ENCODE measurements around the gene C6orf58. TPM values are rescaled to one million over a fixed set of nuclear protein-coding genes. Genes with fewer than 3 reads are reported as not detected.

The C6orf58 gene
- total RNA-seq (under 1 TPM in 1 of 9 donors, not detected in 8; 0.22 TPM), polyA plus RNA-seq (not detected)
- long read RNA-seq, donor 1 = 0 reads
- long read RNA-seq, donor 2 = 0 reads
- long read RNA-seq, donor 3 = 0 reads
- long read RNA-seq, donor 4, partial matches to known transcripts = 0 of 1 reads
- long read RNA-seq, donor 4, other reads (novel, unspliced or antisense) = 1 of 1 reads
- long read RNA-seq, donor 5 = 0 reads
- long read RNA-seq, donor 6 = 0 reads
- long read RNA-seq, donor 7 = 0 reads
- long read RNA-seq, donor 8 = 0 reads
- long read RNA-seq, donor 9 = 0 reads
- long read RNA-seq, donor 10 = 0 reads

- TF ChIP-seq, protein P1, sequence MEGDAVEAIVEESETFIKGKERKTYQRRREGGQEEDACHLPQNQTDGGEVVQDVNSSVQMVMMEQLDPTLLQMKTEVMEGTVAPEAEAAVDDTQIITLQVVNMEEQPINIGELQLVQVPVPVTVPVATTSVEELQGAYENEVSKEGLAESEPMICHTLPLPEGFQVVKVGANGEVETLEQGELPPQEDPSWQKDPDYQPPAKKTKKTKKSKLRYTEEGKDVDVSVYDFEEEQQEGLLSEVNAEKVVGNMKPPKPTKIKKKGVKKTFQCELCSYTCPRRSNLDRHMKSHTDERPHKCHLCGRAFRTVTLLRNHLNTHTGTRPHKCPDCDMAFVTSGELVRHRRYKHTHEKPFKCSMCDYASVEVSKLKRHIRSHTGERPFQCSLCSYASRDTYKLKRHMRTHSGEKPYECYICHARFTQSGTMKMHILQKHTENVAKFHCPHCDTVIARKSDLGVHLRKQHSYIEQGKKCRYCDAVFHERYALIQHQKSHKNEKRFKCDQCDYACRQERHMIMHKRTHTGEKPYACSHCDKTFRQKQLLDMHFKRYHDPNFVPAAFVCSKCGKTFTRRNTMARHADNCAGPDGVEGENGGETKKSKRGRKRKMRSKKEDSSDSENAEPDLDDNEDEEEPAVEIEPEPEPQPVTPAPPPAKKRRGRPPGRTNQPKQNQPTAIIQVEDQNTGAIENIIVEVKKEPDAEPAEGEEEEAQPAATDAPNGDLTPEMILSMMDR (IDR thresholded peaks at IDR 0.05) = no peak
- no peak for TF ChIP-seq POLR2A (IDR thresholded peaks at IDR 0.05)
- Histone ChIP-seq H3K27me3 (no peaks in the 10 kb centered on the region), H3K9me3 (replicated peaks in 1 of 3) (no peaks in the 10 kb centered on the region), H3K36me3 (replicated peaks in 1 of 2) (no peaks in the 10 kb centered on the region), H3K4me1 (replicated peaks in 1 of 2) (no peaks in the 10 kb centered on the region), H3K4me3 (no peak within 1 kb of the TSS), H3K27ac (no peak within 1 kb of the TSS)
- 52 to 72% (median 55%) methylated on average over 3 of the region's 3 CpGs for WGBS, 4 donors
- DNase-seq = no peak
- intact Hi-C loops (cut with DNase I) = no loop called here
Observed at GRCh38 chr6:127576874-127577273, at the start of gene C6orf58. C6orf58 (plus strand) TSS chr6:127577174; CDS start chr6:127577186, 12 bp downstream.

GRCh38 chr6:127533011-127533410, 44.0 kb upstream of the C6orf58 start:
- no peak for TF ChIP-seq POLR2A (IDR thresholded peaks at IDR 0.05)
- TF ChIP-seq, protein P1 (IDR thresholded peaks at IDR 0.05) = no peak
- H3K9me3 ChIP-seq (replicated peaks in 1 of 3) = no peaks in the 10 kb centered on the region
- intact Hi-C loops (cut with DNase I) = no loop called here

GRCh38 chr6:127533736-127534135, 43.2 kb upstream of the C6orf58 start:
- Histone ChIP-seq H3K27ac (no peak overlapping the region), H3K27me3 (peaks cover 6% of the 10 kb centered on the region), H3K4me3 (no peak overlapping the region), H3K36me3 (replicated peaks in 1 of 2) (no peaks in the 10 kb centered on the region), H3K9me3 (replicated peaks in 1 of 3) (no peaks in the 10 kb centered on the region), H3K4me1 (replicated peaks in 1 of 2) (no peaks in the 10 kb centered on the region)
- intact Hi-C loops (cut with DNase I) = no loop called here
- no peak for DNase-seq
- TF ChIP-seq, protein P1 (IDR thresholded peaks at IDR 0.05) = no peak
- TF ChIP-seq POLR2A (IDR thresholded peaks at IDR 0.05) = no peak
- WGBS, 4 donors = 48 to 61% (median 55%) methylated on average over 3 of the region's 3 CpGs

More at GRCh38 chr6:127533011-127533410, 44.0 kb upstream of the C6orf58 start:
- DNase-seq = no peak
- no peak overlapping the region for H3K27ac ChIP-seq
- H3K4me3 ChIP-seq = no peak overlapping the region
- no peaks in the 10 kb centered on the region for H3K36me3 ChIP-seq (replicated peaks in 1 of 2)
- peaks cover 6% of the 10 kb centered on the region for H3K27me3 ChIP-seq
- no peaks in the 10 kb centered on the region for H3K4me1 ChIP-seq (replicated peaks in 1 of 2)
- WGBS, 4 donors = 93 to 100% (median 98%) methylated on average over 1 of the region's 1 CpG

DNA sequence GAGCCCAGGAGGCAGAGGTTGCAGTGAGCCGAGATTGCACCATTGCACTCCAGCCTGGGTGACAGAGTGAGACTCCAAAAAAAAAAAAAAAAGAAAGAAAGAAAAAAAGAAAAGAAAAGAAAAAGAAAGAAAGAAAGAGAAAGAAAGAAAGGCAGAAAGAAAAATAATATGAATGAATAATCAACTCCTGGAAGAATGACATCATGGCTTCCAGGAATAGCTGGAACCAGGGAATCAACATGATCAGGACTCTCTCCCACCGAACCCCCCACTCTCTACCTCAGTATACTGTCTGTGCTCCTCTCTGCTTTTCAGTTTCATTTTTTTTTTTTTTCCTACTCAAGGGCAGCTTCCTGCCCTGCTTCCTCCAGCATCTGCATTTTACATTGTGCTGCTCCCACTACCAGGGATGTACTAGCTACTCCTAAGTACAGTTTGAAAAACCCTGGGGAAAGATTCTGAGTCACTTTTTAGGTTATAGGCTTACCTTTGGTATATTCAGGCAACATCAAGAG, 38.2 kb upstream of the C6orf58 start:
- DNase-seq = no peak
- Histone ChIP-seq H3K36me3 (replicated peaks in 1 of 2) (no peaks in the 10 kb centered on the region), H3K9me3 (replicated peaks in 1 of 3) (no peaks in the 10 kb centered on the region), H3K4me1 (replicated peaks in 1 of 2) (no peaks in the 10 kb centered on the region), H3K27me3 (no peaks in the 10 kb centered on the region), H3K27ac (no peak overlapping the region), H3K4me3 (no peak overlapping the region)
- TF ChIP-seq POLR2A (IDR thresholded peaks at IDR 0.05) = no peak
- WGBS, 4 donors = 46 to 66% (median 55%) methylated on average over 2 of the region's 2 CpGs
- intact Hi-C loops (cut with DNase I) = loop anchor here in 1 of 2 donors (5.0 kb wide), 1 partner anchor 77 kb away; no protein-coding TSS in a partner anchor
